Fibroblast of mammary gland (primary cell): ENCODE measurements around the gene C20orf204.

Experiments used
- DNase-seq: peaks from one replicate; pipeline ENCODE4 v3.0.0-alpha.2; 2010; ENCODE audit warnings: low read depth
- H3K4me3 ChIP-seq: 2 replicates; pipeline ENCODE4 v1.5.1; 2011; ENCODE audit warnings: low read depth, mild to moderate bottlenecking, low read length, moderate library complexity; ENCODE audit not compliant: control insufficient read depth
- TF ChIP-seq, protein P1 (sequence below): conservative IDR thresholded peaks from 2 replicates; pipeline ENCODE4 v1.5.1; 2011; ENCODE audit warnings: low read depth, low read length, inconsistent platforms; ENCODE audit not compliant: control insufficient read depth, insufficient read depth

Gene C20orf204

GRCh38 chr20:64049878-64050260, 13.9 kb downstream of the C20orf204 start:
- DNase-seq = no peak
- TF ChIP-seq, protein P1, sequence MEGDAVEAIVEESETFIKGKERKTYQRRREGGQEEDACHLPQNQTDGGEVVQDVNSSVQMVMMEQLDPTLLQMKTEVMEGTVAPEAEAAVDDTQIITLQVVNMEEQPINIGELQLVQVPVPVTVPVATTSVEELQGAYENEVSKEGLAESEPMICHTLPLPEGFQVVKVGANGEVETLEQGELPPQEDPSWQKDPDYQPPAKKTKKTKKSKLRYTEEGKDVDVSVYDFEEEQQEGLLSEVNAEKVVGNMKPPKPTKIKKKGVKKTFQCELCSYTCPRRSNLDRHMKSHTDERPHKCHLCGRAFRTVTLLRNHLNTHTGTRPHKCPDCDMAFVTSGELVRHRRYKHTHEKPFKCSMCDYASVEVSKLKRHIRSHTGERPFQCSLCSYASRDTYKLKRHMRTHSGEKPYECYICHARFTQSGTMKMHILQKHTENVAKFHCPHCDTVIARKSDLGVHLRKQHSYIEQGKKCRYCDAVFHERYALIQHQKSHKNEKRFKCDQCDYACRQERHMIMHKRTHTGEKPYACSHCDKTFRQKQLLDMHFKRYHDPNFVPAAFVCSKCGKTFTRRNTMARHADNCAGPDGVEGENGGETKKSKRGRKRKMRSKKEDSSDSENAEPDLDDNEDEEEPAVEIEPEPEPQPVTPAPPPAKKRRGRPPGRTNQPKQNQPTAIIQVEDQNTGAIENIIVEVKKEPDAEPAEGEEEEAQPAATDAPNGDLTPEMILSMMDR = no peak
- no peak overlapping the region for H3K4me3 ChIP-seq

GRCh38 chr20:64050261-64051032, 14.5 kb downstream of the C20orf204 start:
- TF ChIP-seq, protein P1 = no peak
- no peak for DNase-seq
- no peak overlapping the region for H3K4me3 ChIP-seq

GRCh38 chr20:64051033-64051452, 15.1 kb downstream of the C20orf204 start:
- TF ChIP-seq, protein P1 = no peak
- no peak for DNase-seq
- H3K4me3 ChIP-seq = no peak overlapping the region

DNA sequence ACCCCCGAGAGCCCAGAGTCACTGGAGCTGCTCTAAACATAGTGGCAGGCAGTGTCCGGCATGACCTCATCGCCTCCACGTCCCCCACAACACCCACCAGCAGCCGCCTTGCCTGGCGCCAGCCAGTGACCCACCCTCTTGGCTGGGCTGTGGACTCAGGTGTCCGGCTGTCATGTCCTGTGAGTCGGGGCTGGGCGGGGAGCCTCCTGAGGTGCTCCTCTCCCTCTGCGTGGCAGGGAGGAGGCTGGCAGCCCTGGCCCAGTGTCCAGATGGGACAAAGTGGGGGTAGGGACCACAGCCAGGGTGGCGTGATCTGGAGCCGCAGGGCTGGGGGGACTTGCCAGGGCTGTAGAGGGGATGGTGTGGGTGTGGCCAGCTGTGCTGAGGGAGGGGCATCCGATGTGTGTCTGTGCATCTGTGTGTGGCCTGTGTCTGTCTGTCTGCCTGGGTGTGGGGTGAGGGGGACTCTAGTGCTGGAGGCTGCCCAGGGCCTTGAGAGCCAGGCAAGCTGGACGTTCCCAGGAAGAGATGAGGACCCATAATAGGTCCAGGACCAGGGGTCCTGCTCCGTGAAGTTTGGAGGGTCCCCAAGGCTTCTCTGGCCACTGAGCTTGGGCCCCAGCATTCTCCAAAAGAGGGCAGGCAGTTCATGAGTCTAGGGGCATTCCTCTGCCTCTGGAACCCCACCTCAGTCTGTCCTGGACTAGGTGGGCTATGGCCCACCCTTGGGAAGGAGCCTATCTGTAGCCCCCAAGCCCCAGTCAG, 15.8 kb downstream of the C20orf204 start:
- DNase-seq = no peak
- TF ChIP-seq, protein P1 = no peak
- no peak overlapping the region for H3K4me3 ChIP-seq

- TF ChIP-seq, protein P1 = no peak
- H3K4me3 ChIP-seq = no peak overlapping the region
- DNase-seq = no peak
Measured at GRCh38 chr20:64052326-64052722, 16.3 kb downstream of the C20orf204 start.

GRCh38 chr20:64052987-64053840, 17.2 kb downstream of the C20orf204 start:
- TF ChIP-seq, protein P1 = no peak
- no peak overlapping the region for H3K4me3 ChIP-seq
- DNase-seq = no peak
